Natural killer cell treated with Interleukin-12 subunit alpha and Interleukin-12 subunit beta and Interleukin-15 and Interleukin-18, amount 100 ng/mL, for 72 hours (primary cell): Measurements from ENCODE around the gene SEC23B. TPM values are rescaled to one million over a fixed set of nuclear protein-coding genes. Genes with fewer than 3 reads are reported as not detected.

Experiments used
- ATAC-seq, 2 donors: fragments of 150-1000 bp; cut with Tn5 transposase in 1 of 2; sonication (Bioruptor Pico), chemical (Tn5 transposase) in 1 of 2; 2 replicates each; pipeline ENCODE4 v1.10.0; 2021
- DNase-seq: peaks from one replicate; pipeline ENCODE4 v3.0.0; 2022; ENCODE audit warnings: low spot score
- H3K27ac Mint-ChIP-seq, 2 donors: 1 replicate in 1 of 2; 2 replicates in 1 of 2; pipeline ENCODE4 v1.8.0; 2022; ENCODE audit warnings: mixed read lengths in 2 of 2, mild to moderate bottlenecking in 1 of 2, moderate library complexity in 1 of 2
- H3K27me3 Mint-ChIP-seq, 2 donors: 1 replicate in 1 of 2; 2 replicates in 1 of 2; pipeline ENCODE4 v1.8.0; 2022; ENCODE audit warnings: mixed read lengths in 2 of 2
- H3K36me3 Mint-ChIP-seq: one replicate; pipeline ENCODE4 v1.8.0; 2022; ENCODE audit warnings: mixed read lengths
- H3K4me1 Mint-ChIP-seq, 2 donors: 1 replicate in 1 of 2; 2 replicates in 1 of 2; pipeline ENCODE4 v1.8.0; 2022; ENCODE audit warnings: low read depth in 2 of 2, mixed read lengths in 2 of 2, mild to moderate bottlenecking in 1 of 2
- H3K4me3 Mint-ChIP-seq: one replicate; pipeline ENCODE4 v1.8.0; 2022; ENCODE audit warnings: mixed read lengths
- H3K9me3 Mint-ChIP-seq: 2 replicates; pipeline ENCODE4 v1.8.0; 2022; ENCODE audit warnings: mixed read lengths
- total RNA-seq, 2 donors: library from RNA; stranded (reverse); gene quantifications; one replicate each; pipeline ENCODE4 v1.2.3, GENCODE V29; 2022

The SEC23B gene
- total RNA-seq, 2 donors from 2014 or later: 123 to 172 TPM

- Mint-ChIP-seq H3K27ac (no peak overlapping the region), H3K4me3 (no peak overlapping the region), H3K27me3 (no peaks in the 10 kb centered on the region), H3K36me3 (peaks cover 22% of the 10 kb centered on the region), H3K9me3 (no peaks in the 10 kb centered on the region), H3K4me1 (peaks cover 0 to 4% of the 10 kb centered on the region in 2 donors)
- DNase-seq: no peak
- ATAC-seq: no peak
These were observed 26.4 kb downstream of the SEC23B start for GRCh38 chr20:18533978-18534644.

- H3K27ac Mint-ChIP-seq: no peak overlapping the region
These were observed 29.9 kb downstream of the SEC23B start for GRCh38 chr20:18537651-18538050.

GRCh38 chr20:18541741-18542140 is 34.0 kb downstream of the SEC23B start:
- Mint-ChIP-seq H3K27ac (no peak overlapping the region), H3K9me3 (no peaks in the 10 kb centered on the region), H3K4me3 (no peak overlapping the region), H3K36me3 (peaks cover 32% of the 10 kb centered on the region), H3K4me1 (peaks cover 0 to 17% of the 10 kb centered on the region in 2 donors), H3K27me3 (no peaks in the 10 kb centered on the region)
- DNase-seq: no peak
- no peak for ATAC-seq

More at GRCh38 chr20:18537651-18538050, 29.9 kb downstream of the SEC23B start:
- no peak for DNase-seq
- peaks cover 0 to 8% of the 10 kb centered on the region in 2 donors for H3K4me1 Mint-ChIP-seq
- ATAC-seq: no peak
- H3K36me3 Mint-ChIP-seq: peaks cover 30% of the 10 kb centered on the region
- no peak overlapping the region for H3K4me3 Mint-ChIP-seq
- no peaks in the 10 kb centered on the region for H3K27me3 Mint-ChIP-seq
- H3K9me3 Mint-ChIP-seq: no peaks in the 10 kb centered on the region

GRCh38 chr20:18543216-18543615 is 35.5 kb downstream of the SEC23B start:
- Mint-ChIP-seq H3K4me1 (peaks cover 0 to 17% of the 10 kb centered on the region in 2 donors), H3K9me3 (no peaks in the 10 kb centered on the region), H3K27ac (no peak overlapping the region), H3K36me3 (peaks cover 29% of the 10 kb centered on the region), H3K4me3 (no peak overlapping the region), H3K27me3 (no peaks in the 10 kb centered on the region)
- no peak for DNase-seq
- no peak for ATAC-seq

GRCh38 chr20:18543932-18544331 is 36.2 kb downstream of the SEC23B start:
- H3K36me3 Mint-ChIP-seq: peaks cover 34% of the 10 kb centered on the region
- no peak overlapping the region for H3K4me3 Mint-ChIP-seq

GRCh38 chr20:18545566-18545965 is 37.8 kb downstream of the SEC23B start:
- H3K4me1 Mint-ChIP-seq: peaks cover 0 to 12% of the 10 kb centered on the region in 2 donors
- no peaks in the 10 kb centered on the region for H3K27me3 Mint-ChIP-seq
- ATAC-seq (no peak), DNase-seq (no peak)
- H3K36me3 Mint-ChIP-seq: peaks cover 27% of the 10 kb centered on the region
- no peak overlapping the region for H3K4me3 Mint-ChIP-seq
- H3K27ac Mint-ChIP-seq: no peak overlapping the region
- no peaks in the 10 kb centered on the region for H3K9me3 Mint-ChIP-seq

More at GRCh38 chr20:18543932-18544331, 36.2 kb downstream of the SEC23B start:
- no peak for DNase-seq
- Mint-ChIP-seq H3K27me3 (no peaks in the 10 kb centered on the region), H3K4me1 (peaks cover 0 to 17% of the 10 kb centered on the region in 2 donors), H3K9me3 (no peaks in the 10 kb centered on the region), H3K27ac (no peak overlapping the region)
- ATAC-seq: no peak

- ATAC-seq: no peak
- no peaks in the 10 kb centered on the region for H3K9me3 Mint-ChIP-seq
- no peak for DNase-seq
- peaks cover 0 to 5% of the 10 kb centered on the region in 2 donors for H3K4me1 Mint-ChIP-seq
- H3K36me3 Mint-ChIP-seq: peaks cover 21% of the 10 kb centered on the region
- no peak overlapping the region for H3K27ac Mint-ChIP-seq
- no peak overlapping the region for H3K4me3 Mint-ChIP-seq
- no peaks in the 10 kb centered on the region for H3K27me3 Mint-ChIP-seq
These were observed 40.7 kb downstream of the SEC23B start for GRCh38 chr20:18548465-18548864.

- H3K27ac Mint-ChIP-seq: no peak overlapping the region
- no peak for ATAC-seq
These were observed 46.0 kb downstream of the SEC23B start for GRCh38 chr20:18553746-18554145.

GRCh38 chr20:18566892-18567738 is 59.4 kb downstream of the SEC23B start, which contains the start of gene SMIM26:
Gene SMIM26 (plus strand): TSS chr20:18567432. CDS start chr20:18567479, 47 bp downstream.
- peak within 1 kb of the TSS; percentile 92 for H3K4me3 Mint-ChIP-seq
- peak within 1 kb of the TSS; percentile 83 to 94 for H3K27ac Mint-ChIP-seq
- H3K9me3 Mint-ChIP-seq: no peaks in the 10 kb centered on the region
- DNase-seq (peak; percentile 95), ATAC-seq (peak; percentile 100)
- peaks cover 12 to 16% of the 10 kb centered on the region in 2 donors for H3K4me1 Mint-ChIP-seq
- no peaks in the 10 kb centered on the region for H3K27me3 Mint-ChIP-seq
- peaks cover 11% of the 10 kb centered on the region for H3K36me3 Mint-ChIP-seq

More at GRCh38 chr20:18553746-18554145, 46.0 kb downstream of the SEC23B start:
- DNase-seq: no peak
- Mint-ChIP-seq H3K4me3 (no peak overlapping the region), H3K4me1 (no peaks in the 10 kb centered on the region), H3K27me3 (no peaks in the 10 kb centered on the region), H3K9me3 (no peaks in the 10 kb centered on the region), H3K36me3 (peaks cover 9% of the 10 kb centered on the region)

- ATAC-seq: peak in 1 of 2 donors; percentile 14
- H3K36me3 Mint-ChIP-seq: peaks cover 10% of the 10 kb centered on the region
These were observed 60.0 kb downstream of the SEC23B start for GRCh38 chr20:18567739-18568091.

GRCh38 chr20:18571009-18571408 is 63.3 kb downstream of the SEC23B start:
- Mint-ChIP-seq H3K9me3 (no peaks in the 10 kb centered on the region), H3K27me3 (no peaks in the 10 kb centered on the region)

More at GRCh38 chr20:18567739-18568091, 60.0 kb downstream of the SEC23B start:
- Mint-ChIP-seq H3K9me3 (no peaks in the 10 kb centered on the region), H3K27ac (peak overlapping the region; percentile 83 to 94), H3K4me1 (peaks cover 12 to 16% of the 10 kb centered on the region in 2 donors), H3K27me3 (no peaks in the 10 kb centered on the region), H3K4me3 (peak overlapping the region; percentile 92)
- no peak for DNase-seq

GRCh38 chr20:18571578-18571977 is 63.8 kb downstream of the SEC23B start:
- H3K4me3 Mint-ChIP-seq: no peak overlapping the region
- H3K27ac Mint-ChIP-seq: peak overlapping the region in 1 of 2 donors; percentile 30

More at GRCh38 chr20:18571009-18571408, 63.3 kb downstream of the SEC23B start:
- ATAC-seq: no peak
- no peak overlapping the region for H3K27ac Mint-ChIP-seq
- peaks cover 12 to 16% of the 10 kb centered on the region in 2 donors for H3K4me1 Mint-ChIP-seq
- no peak overlapping the region for H3K4me3 Mint-ChIP-seq
- H3K36me3 Mint-ChIP-seq: peaks cover 6% of the 10 kb centered on the region
- DNase-seq: no peak

GRCh38 chr20:18577942-18578341 is 70.2 kb downstream of the SEC23B start:
- no peak for ATAC-seq
- Mint-ChIP-seq H3K36me3 (no peaks in the 10 kb centered on the region), H3K27ac (no peak overlapping the region)

More at GRCh38 chr20:18571578-18571977, 63.8 kb downstream of the SEC23B start:
- Mint-ChIP-seq H3K9me3 (no peaks in the 10 kb centered on the region), H3K4me1 (peaks cover 7 to 14% of the 10 kb centered on the region in 2 donors), H3K36me3 (peaks cover 5% of the 10 kb centered on the region), H3K27me3 (no peaks in the 10 kb centered on the region)
- ATAC-seq: no peak
- no peak for DNase-seq

GRCh38 chr20:18578581-18578980 is 70.8 kb downstream of the SEC23B start:
- no peak for ATAC-seq
- no peak for DNase-seq
- H3K27me3 Mint-ChIP-seq: peaks cover 0 to 1% of the 10 kb centered on the region in 2 donors
- H3K9me3 Mint-ChIP-seq: no peaks in the 10 kb centered on the region
- H3K27ac Mint-ChIP-seq: no peak overlapping the region
- no peaks in the 10 kb centered on the region for H3K36me3 Mint-ChIP-seq
- peaks cover 0 to 6% of the 10 kb centered on the region in 2 donors for H3K4me1 Mint-ChIP-seq
- peak overlapping the region; percentile 31 for H3K4me3 Mint-ChIP-seq

More at GRCh38 chr20:18577942-18578341, 70.2 kb downstream of the SEC23B start:
- Mint-ChIP-seq H3K27me3 (no peaks in the 10 kb centered on the region), H3K9me3 (no peaks in the 10 kb centered on the region), H3K4me3 (no peak overlapping the region), H3K4me1 (peaks cover 0 to 6% of the 10 kb centered on the region in 2 donors)
- no peak for DNase-seq
